IMR-90 (cell line): ENCODE data around the gene BTRC. TPM values are rescaled to one million over a fixed set of nuclear protein-coding genes. Genes with fewer than 3 reads are reported as not detected.

Experiments used
- ATAC-seq: fragments of 200-7000 bp; cut with Tn5 transposase; 2 replicates; pipeline ENCODE4 v1.9.1; 2020; ENCODE audit warnings: low read depth, mild to moderate bottlenecking, moderate library complexity
- BruUV-seq: library from RNA; stranded (reverse); fragments of 400-500 nt; replicated peaks from 2 replicates; lab custom pipeline; 2021; lab: Mats Ljungman, UMichigan
- CTCF ChIA-PET: fragments of 300-600 bp; formaldehyde crosslinking; extraction: SDS; loops from one replicate; lab custom pipeline; 2021; ENCODE audit warnings: antibody characterized with exemption; lab: Yijun Ruan, JAX
- POLR2A ChIA-PET: fragments of 300-600 bp; sonication (Branson Sonifier 250); formaldehyde crosslinking; loops from one replicate; lab custom pipeline; 2022; ENCODE audit warnings: antibody characterized with exemption; ENCODE audit not compliant: unreplicated experiment; lab: Charles Lee
- DNase-seq: peaks from one replicate; pipeline ENCODE4 v3.0.0; 2013
- H2AFZ ChIP-seq: replicated peaks from 2 replicates; pipeline ENCODE3; 2013; ENCODE audit warnings: low read length, mild to moderate bottlenecking; ENCODE audit not compliant: poor library complexity
- H2AK5ac ChIP-seq: 2 replicates; pipeline ENCODE4 v1.6.1; 2013; ENCODE audit warnings: low read depth, low read length, inconsistent platforms
- H2AK9ac ChIP-seq: replicated peaks from 2 replicates; pipeline ENCODE3; 2013; ENCODE audit warnings: mild to moderate bottlenecking, low read depth, low read length, moderate library complexity; ENCODE audit not compliant: poor library complexity
- H2BK120ac ChIP-seq: 2 replicates; pipeline ENCODE4 v1.6.1; 2013; ENCODE audit warnings: low read depth, low read length, inconsistent platforms
- H2BK15ac ChIP-seq: 3 replicates; pipeline ENCODE4 v1.6.1; 2013; ENCODE audit warnings: low read depth, low read length, inconsistent platforms
- H2BK20ac ChIP-seq: 2 replicates; pipeline ENCODE4 v1.6.1; 2013; ENCODE audit warnings: low read depth, mild to moderate bottlenecking, inconsistent platforms, low read length, moderate library complexity
- H2BK5ac ChIP-seq: 2 replicates; pipeline ENCODE4 v1.6.1; 2013; ENCODE audit warnings: mild to moderate bottlenecking, low read depth, low read length, inconsistent platforms; ENCODE audit not compliant: poor library complexity, severe bottlenecking
- H3K14ac ChIP-seq: replicated peaks from 2 replicates; pipeline ENCODE4 v1.6.1; 2013; ENCODE audit warnings: low read depth, low read length, inconsistent platforms
- H3K18ac ChIP-seq: 2 replicates; pipeline ENCODE4 v1.6.1; 2013; ENCODE audit warnings: low read depth, low read length, control low read depth
- H3K23ac ChIP-seq: 2 replicates; pipeline ENCODE4 v1.6.1; 2013; ENCODE audit warnings: low read depth, low read length, inconsistent platforms
- H3K27ac ChIP-seq: 2 replicates; pipeline ENCODE4 v1.5.1; 2013; ENCODE audit warnings: mild to moderate bottlenecking, control low read depth, low read length; ENCODE audit not compliant: insufficient read depth
- H3K27me3 ChIP-seq: 2 replicates; pipeline ENCODE4 v1.6.1; 2013; ENCODE audit warnings: low read length; ENCODE audit not compliant: control insufficient read depth, insufficient read depth
- H3K36me3 ChIP-seq: 2 replicates; pipeline ENCODE4 v1.6.1; 2013; ENCODE audit warnings: low read length, mixed read lengths; ENCODE audit not compliant: control insufficient read depth, insufficient read depth
- H3K4ac ChIP-seq: 2 replicates; pipeline ENCODE4 v1.6.1; 2013; ENCODE audit warnings: low read depth, low read length, inconsistent platforms
- H3K4me1 ChIP-seq: 2 replicates; pipeline ENCODE4 v1.6.1; 2013; ENCODE audit warnings: low read length, mixed read lengths; ENCODE audit not compliant: control insufficient read depth, insufficient read depth
- H3K4me2 ChIP-seq: 2 replicates; pipeline ENCODE4 v1.6.1; 2013; ENCODE audit warnings: low read depth, mild to moderate bottlenecking, control low read depth, low read length, moderate library complexity
- H3K4me3 ChIP-seq: 2 replicates; pipeline ENCODE4 v1.5.1; 2013; ENCODE audit warnings: low read depth, mild to moderate bottlenecking, control low read depth, low read length, moderate library complexity; ENCODE audit not compliant: insufficient read depth
- H3K56ac ChIP-seq: 2 replicates; pipeline ENCODE4 v1.6.1; 2013; ENCODE audit warnings: low read length, inconsistent platforms; ENCODE audit not compliant: insufficient read depth; ENCODE audit errors: extremely low read depth
- H3K79me1 ChIP-seq, 2 experiments: 2 replicates each; pipeline ENCODE4 v1.6.1; 2013; ENCODE audit warnings: low read length in 2 of 2, inconsistent platforms in 1 of 2, low read depth in 1 of 2
- H3K9ac ChIP-seq: 2 replicates; pipeline ENCODE4 v1.6.1; 2013; ENCODE audit warnings: low read depth, low read length, control low read depth
- H3K9me1 ChIP-seq: 2 replicates; pipeline ENCODE4 v1.6.1; 2013; ENCODE audit warnings: low read length, inconsistent platforms; ENCODE audit not compliant: insufficient read depth
- H3K9me3 ChIP-seq: 2 replicates; pipeline ENCODE4 v1.6.1; 2013; ENCODE audit warnings: low read length; ENCODE audit not compliant: control insufficient read depth, insufficient read depth
- H4K20me1 ChIP-seq: 2 replicates; pipeline ENCODE4 v1.6.1; 2013; ENCODE audit warnings: low read length, inconsistent platforms; ENCODE audit not compliant: insufficient read depth
- H4K5ac ChIP-seq: 2 replicates; pipeline ENCODE4 v1.6.1; 2013; ENCODE audit warnings: mild to moderate bottlenecking, low read depth, low read length, control low read depth
- H4K8ac ChIP-seq, 2 experiments: 2 replicates each; pipeline ENCODE4 v1.6.1; 2013; ENCODE audit warnings: low read depth in 2 of 2, low read length in 2 of 2, control low read depth in 1 of 2, inconsistent platforms in 1 of 2
- H4K91ac ChIP-seq: 2 replicates; pipeline ENCODE4 v1.6.1; 2013; ENCODE audit warnings: low read depth, low read length, inconsistent platforms; ENCODE audit not compliant: insufficient read depth
- BHLHE40 ChIP-seq: fragments of 150-350 bp; IDR thresholded peaks from 2 replicates; pipeline ENCODE4 v1.6.1; 2016; ENCODE audit warnings: mild to moderate bottlenecking, low read depth, low read length
- CEBPB ChIP-seq: IDR thresholded peaks from 2 replicates; pipeline ENCODE4 v1.6.1; 2012; ENCODE audit warnings: low read depth, low read length, improper control_type of control experiment
- CHD1 ChIP-seq: IDR thresholded peaks from 2 replicates; pipeline ENCODE4 v1.6.1; 2012; ENCODE audit warnings: low read depth, low read length, improper control_type of control experiment
- FOS ChIP-seq: fragments of 150-350 bp; IDR thresholded peaks from 2 replicates; pipeline ENCODE4 v1.6.1; 2016; ENCODE audit warnings: low read depth, low read length
- MAFK ChIP-seq: IDR thresholded peaks from 2 replicates; pipeline ENCODE4 v1.6.1; 2012; ENCODE audit warnings: low read depth, low read length, improper control_type of control experiment
- MAZ ChIP-seq: IDR thresholded peaks from 2 replicates; pipeline ENCODE4 v1.6.1; 2012; ENCODE audit warnings: low read depth, mild to moderate bottlenecking, low read length, improper control_type of control experiment, moderate library complexity, borderline replicate concordance
- MXI1 ChIP-seq: IDR thresholded peaks from 2 replicates; pipeline ENCODE4 v1.6.1; 2012; ENCODE audit warnings: low read depth, mild to moderate bottlenecking, low read length, moderate library complexity, borderline replicate concordance
- NFE2L2 ChIP-seq: fragments of 150-350 bp; IDR thresholded peaks from 2 replicates; pipeline ENCODE4 v1.6.1; 2016; ENCODE audit warnings: low read depth, mild to moderate bottlenecking, low read length
- POLR2A ChIP-seq: IDR thresholded peaks from 2 replicates; pipeline ENCODE4 v1.6.1; 2012; ENCODE audit warnings: mild to moderate bottlenecking, low read depth, low read length
- RAD21 ChIP-seq: IDR thresholded peaks from 2 replicates; pipeline ENCODE4 v1.6.1; 2012; ENCODE audit warnings: low read length, improper control_type of control experiment
- RCOR1 ChIP-seq: IDR thresholded peaks from 2 replicates; pipeline ENCODE4 v1.6.1; 2012; ENCODE audit warnings: mild to moderate bottlenecking, low read length, improper control_type of control experiment; ENCODE audit not compliant: insufficient replicate concordance
- RFX5 ChIP-seq: IDR thresholded peaks from 2 replicates; pipeline ENCODE4 v1.8.0; 2012; ENCODE audit warnings: low read depth, mild to moderate bottlenecking, low read length, moderate library complexity
- WGBS, 2 experiments: methylation state at CpG; one replicate each; pipeline versions ENCODE4 v1.1.5 to v1.1.7; 2013; ENCODE audit warnings: missing lambda C conversion rate in 2 of 2; ENCODE audit not compliant: insufficient read length in 1 of 2; ENCODE audit errors: extremely low coverage in 2 of 2; 5-methylcytosine and 5-hydroxymethylcytosine counted together
- dilution Hi-C: fragments of 300-500 bp; cut with HindIII; formaldehyde crosslinking; loops from one replicate; pipeline ENCODE4 v1.14.3; 2018; ENCODE audit warnings: low sequenced_read_pairs; ENCODE audit not compliant: unreplicated experiment
- in situ Hi-C: fragments of 300-500 bp; cut with MboI; formaldehyde crosslinking; loops from 3 replicates; pipeline ENCODE4 v1.14.3; 2019; ENCODE audit warnings: low sequenced_read_pairs, inconsistent platforms, mixed read lengths
- intact Hi-C: fragments of 100-400 bp; cut with micrococcal nuclease; formaldehyde crosslinking; loops from 2 replicates; pipeline ENCODE4 v1.10.0; 2022
- polyA plus RNA-seq, 3 experiments: library from polyadenylated mRNA; depleted of rRNA; stranded (reverse); fragments of >200 nt; gene quantifications; 2 replicates each; pipeline ENCODE4 v1.2.3, GENCODE V29; 2012; ENCODE audit warnings: low replicate concordance in 1 of 3
- total RNA-seq: library from RNA; depleted of rRNA; stranded (reverse); fragments of >200 nt; gene quantifications from 2 replicates; pipeline ENCODE4 v1.2.3, GENCODE V29; 2012
- TF ChIP-seq, protein P1 (sequence below): fragments of 150-350 bp; IDR thresholded peaks from 2 replicates; pipeline ENCODE4 v1.6.1; 2016; ENCODE audit warnings: low read depth, mild to moderate bottlenecking, low read length, moderate library complexity, borderline replicate concordance
- TF ChIP-seq, protein P2 (sequence below): fragments of 150-350 bp; IDR thresholded peaks from 2 replicates; pipeline ENCODE4 v1.6.1; 2017; ENCODE audit warnings: mild to moderate bottlenecking, antibody characterized with exemption, low read length, low read depth
- TF ChIP-seq, protein P3 (sequence below): conservative IDR thresholded peaks from 2 replicates; pipeline ENCODE4 v1.5.1; 2012; ENCODE audit warnings: mild to moderate bottlenecking, low read depth, low read length, improper control_type of control experiment

BTRC gene
- total and polyA plus RNA-seq, 2 of the 4 experiments (the other 2 are of a cell fraction): 7.7 to 8.4 TPM

DNA sequence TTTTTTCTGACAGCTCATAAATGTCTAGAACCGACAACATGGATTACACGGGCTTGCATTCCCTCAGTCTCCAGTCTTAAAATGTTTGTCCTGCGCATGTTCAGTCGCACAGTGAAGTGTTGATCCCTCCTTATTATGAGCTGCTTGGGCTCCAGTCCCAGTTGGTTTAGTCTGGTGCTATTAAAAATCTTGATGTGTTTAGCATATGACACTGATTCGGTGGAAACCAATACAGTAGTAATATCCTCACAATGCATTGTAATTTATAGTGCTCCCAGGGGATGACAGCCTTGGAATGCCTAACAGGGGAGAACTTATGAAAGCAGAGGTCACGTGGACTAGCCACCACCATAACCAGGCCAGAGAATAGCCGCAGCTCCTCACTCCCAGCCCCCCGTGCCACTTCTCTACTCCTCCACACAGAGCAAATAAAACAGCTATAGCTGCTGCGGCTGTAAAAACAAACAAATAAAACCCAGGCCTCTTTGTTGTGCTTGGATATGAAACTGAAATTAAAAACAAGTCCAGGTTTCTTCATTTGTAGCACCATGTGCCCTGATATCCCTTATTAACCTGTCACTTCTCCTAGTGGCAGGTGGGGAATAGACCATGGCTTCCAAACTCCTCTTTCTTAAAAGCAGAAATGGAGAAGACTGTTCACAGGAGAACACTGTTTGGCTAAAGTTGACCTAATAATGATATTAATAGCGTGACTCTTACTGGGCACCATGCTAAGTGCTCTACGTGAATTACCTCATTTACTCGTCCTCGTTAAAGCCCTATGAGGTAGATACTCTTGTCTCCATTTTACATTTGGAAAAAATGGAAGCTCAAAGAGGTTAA lies 241.8 kb downstream of the BTRC start:
- Histone ChIP-seq H3K4me2 (no peak overlapping the region), H3K23ac (no peak overlapping the region), H3K27ac (no peak overlapping the region), H3K79me1 (peaks cover 0 to 3% of the 10 kb centered on the region in 2 experiments; a peak in 1 of 4 replicates), H3K9ac (no peak overlapping the region), H4K5ac (no peak overlapping the region), H3K4ac (no peak overlapping the region), H3K9me3 (no peaks in the 10 kb centered on the region), H2AK5ac (no peak overlapping the region), H2BK5ac (no peak overlapping the region), H3K4me3 (no peak overlapping the region), H3K9me1 (no peaks in the 10 kb centered on the region), H2BK20ac (no peak overlapping the region), H3K18ac (no peak overlapping the region), H3K36me3 (no peaks in the 10 kb centered on the region; the same call in 1 of the 2 replicates), H2AFZ (no peak overlapping the region), H3K14ac (no peak overlapping the region), H2AK9ac (no peak overlapping the region), H3K56ac (no peak overlapping the region), H4K8ac (no peak overlapping the region), H2BK15ac (no peak overlapping the region), H3K4me1 (no peaks in the 10 kb centered on the region), H3K27me3 (no peaks in the 10 kb centered on the region), H2BK120ac (no peak overlapping the region), H4K20me1 (no peaks in the 10 kb centered on the region), H4K91ac (no peak overlapping the region)
- ATAC-seq: no peak
- intact Hi-C loops (no loop called here), dilution Hi-C loops (no loop called here), in situ Hi-C loops (no loop called here)
- ChIA-PET CTCF (no interaction called here), POLR2A (no interaction called here)
- BruUV-seq: no TSS peak
- no CpG with 5 or more reads among the region's 13 CpGs for WGBS, 2 experiments
- no peak for DNase-seq
- TF ChIP-seq, protein P1, sequence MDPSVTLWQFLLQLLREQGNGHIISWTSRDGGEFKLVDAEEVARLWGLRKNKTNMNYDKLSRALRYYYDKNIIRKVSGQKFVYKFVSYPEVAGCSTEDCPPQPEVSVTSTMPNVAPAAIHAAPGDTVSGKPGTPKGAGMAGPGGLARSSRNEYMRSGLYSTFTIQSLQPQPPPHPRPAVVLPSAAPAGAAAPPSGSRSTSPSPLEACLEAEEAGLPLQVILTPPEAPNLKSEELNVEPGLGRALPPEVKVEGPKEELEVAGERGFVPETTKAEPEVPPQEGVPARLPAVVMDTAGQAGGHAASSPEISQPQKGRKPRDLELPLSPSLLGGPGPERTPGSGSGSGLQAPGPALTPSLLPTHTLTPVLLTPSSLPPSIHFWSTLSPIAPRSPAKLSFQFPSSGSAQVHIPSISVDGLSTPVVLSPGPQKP: no peak
- no peak for TF ChIP-seq CHD1
- no peak for TF ChIP-seq NFE2L2
- TF ChIP-seq MAFK: no peak
- TF ChIP-seq, protein P2, sequence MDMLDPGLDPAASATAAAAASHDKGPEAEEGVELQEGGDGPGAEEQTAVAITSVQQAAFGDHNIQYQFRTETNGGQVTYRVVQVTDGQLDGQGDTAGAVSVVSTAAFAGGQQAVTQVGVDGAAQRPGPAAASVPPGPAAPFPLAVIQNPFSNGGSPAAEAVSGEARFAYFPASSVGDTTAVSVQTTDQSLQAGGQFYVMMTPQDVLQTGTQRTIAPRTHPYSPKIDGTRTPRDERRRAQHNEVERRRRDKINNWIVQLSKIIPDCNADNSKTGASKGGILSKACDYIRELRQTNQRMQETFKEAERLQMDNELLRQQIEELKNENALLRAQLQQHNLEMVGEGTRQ: no peak
- TF ChIP-seq CEBPB: no peak
- TF ChIP-seq, protein P3, sequence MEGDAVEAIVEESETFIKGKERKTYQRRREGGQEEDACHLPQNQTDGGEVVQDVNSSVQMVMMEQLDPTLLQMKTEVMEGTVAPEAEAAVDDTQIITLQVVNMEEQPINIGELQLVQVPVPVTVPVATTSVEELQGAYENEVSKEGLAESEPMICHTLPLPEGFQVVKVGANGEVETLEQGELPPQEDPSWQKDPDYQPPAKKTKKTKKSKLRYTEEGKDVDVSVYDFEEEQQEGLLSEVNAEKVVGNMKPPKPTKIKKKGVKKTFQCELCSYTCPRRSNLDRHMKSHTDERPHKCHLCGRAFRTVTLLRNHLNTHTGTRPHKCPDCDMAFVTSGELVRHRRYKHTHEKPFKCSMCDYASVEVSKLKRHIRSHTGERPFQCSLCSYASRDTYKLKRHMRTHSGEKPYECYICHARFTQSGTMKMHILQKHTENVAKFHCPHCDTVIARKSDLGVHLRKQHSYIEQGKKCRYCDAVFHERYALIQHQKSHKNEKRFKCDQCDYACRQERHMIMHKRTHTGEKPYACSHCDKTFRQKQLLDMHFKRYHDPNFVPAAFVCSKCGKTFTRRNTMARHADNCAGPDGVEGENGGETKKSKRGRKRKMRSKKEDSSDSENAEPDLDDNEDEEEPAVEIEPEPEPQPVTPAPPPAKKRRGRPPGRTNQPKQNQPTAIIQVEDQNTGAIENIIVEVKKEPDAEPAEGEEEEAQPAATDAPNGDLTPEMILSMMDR: no peak
- TF ChIP-seq MAZ: no peak
- TF ChIP-seq RFX5: no peak
- TF ChIP-seq RCOR1: no peak
- TF ChIP-seq POLR2A: no peak
- TF ChIP-seq BHLHE40: no peak
- no peak for TF ChIP-seq MXI1
- TF ChIP-seq FOS: no peak
- no peak for TF ChIP-seq RAD21
